ENCODE data around the gene MYO1H.
"Not testable (repeated sequence)": the region's sequence is repeated elsewhere in the genome, so short reads cannot be mapped to it uniquely, and the experiment has no call there.

Gene MYO1H

DNA sequence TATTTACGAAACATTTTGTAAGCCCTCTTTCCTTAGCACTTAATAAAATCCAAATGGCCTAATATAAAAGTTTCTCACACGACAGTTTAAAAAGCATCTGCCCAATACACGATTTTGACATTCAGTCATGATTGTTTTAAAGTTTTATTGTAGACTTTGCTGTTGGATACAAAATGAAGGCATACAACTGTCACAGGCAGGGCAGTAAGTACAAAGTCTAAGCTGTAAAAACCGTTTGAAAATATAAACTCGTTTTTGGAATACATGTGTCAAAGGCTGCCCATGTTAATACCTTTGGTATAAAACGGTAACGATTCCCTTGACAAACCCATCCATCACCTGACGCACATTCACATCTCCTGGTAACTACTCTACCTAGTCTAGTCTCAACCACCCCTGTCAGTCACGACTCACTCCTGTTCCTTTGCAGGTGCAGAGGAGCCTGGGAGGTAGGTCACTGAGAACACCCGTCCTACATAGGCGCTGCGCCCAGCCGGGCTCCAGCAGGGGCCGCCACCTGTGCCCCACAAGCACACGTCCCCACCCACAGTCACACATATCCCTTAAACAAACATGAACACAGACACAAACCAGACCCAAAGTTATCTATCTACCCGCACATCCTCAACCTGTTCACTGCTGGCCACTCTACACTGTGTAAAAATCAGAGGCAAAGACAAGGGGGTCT lies 102.3 kb downstream of the MYO1H start:
- no peak for DNase-seq

DNA sequence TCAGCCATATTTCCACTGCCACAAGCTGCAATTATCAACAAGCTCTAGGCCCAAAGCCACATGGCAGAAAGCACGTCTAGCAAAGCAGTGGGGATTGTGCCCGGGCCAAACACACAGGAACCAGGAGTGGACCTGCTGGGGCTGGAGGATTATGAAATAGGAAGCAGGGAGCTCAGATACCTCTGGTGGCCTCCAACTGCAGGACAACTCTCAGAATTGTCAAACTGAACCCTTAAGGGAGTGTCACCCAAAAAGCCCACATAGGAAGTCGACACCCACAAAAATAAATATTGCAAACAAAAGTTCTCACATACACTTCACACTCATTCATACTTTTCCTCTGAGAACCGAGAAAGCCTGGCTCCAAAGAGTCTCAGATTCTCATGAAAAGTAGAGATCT lies 103.3 kb downstream of the MYO1H start:
- DNase-seq, result no peak

DNA sequence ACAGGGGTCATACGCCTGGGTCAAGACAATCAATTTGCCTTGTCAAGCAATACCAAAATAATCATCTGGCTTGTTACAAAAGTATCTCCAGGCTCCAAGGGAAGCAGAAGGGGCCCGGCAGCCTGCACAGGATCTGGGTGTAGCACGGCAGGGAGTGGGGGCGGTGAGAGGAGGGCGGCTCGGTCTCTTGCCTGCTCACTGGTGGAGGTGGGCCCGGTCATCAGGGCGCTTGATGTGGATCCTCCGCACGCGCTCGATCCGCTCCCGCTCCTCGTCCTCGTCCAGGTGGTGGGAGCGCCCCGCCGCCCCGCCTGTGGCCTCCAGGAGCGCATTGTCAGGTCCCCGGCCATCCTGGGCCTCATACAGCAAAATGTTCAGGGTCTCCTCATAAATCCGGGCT lies 103.7 kb downstream of the MYO1H start:
- DNase-seq, result no peak

- DNase-seq, result no peak
Observed at GRCh38 chr12:109452489-109452888, 104.8 kb downstream of the MYO1H start.

- DNase-seq, result no peak
Observed at GRCh38 chr12:109455706-109456105, 108.0 kb downstream of the MYO1H start.

GRCh38 chr12:109458086-109458485 lies 110.4 kb downstream of the MYO1H start:
- no peak for DNase-seq

DNA sequence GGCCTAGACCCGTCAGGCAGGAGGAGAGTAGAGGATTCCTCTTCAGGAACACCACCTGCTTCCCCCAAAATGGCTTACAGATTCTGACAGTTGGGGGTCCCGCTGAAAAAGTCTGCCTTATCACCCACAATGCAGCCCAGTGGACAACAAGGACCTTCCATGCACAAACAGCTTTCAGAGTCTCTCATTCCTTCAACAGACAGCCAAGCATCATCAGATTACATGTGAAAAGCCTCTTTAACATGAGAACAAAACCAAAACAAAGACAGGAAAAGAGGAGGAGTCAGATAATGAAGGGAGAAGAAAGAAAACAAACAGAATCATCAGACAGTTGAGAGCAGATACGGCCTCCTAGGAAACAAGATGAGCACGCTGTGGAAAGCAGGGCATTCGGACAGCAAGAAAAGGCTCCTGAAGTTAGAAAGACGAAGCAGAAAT lies 111.1 kb downstream of the MYO1H start:
- no peak for DNase-seq

DNA sequence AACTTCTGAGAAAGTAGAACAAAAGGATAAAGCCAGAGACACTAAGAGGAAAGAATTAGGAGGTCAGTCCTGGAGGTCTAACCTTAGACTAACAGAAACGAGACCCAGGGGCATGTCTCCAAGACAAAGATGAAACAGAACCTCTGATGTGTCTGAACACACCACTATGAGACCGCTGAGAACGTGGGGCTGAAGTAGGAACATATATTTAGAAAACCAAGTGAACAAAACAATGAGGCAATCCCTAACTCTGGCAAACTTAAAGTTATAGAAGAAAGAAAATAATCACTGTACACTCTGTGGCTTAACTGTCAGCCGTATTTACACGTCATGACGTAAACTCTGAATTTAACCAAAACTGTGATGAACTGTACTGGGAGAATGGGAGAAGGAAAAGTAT lies 111.5 kb downstream of the MYO1H start:
- DNase-seq, result no peak

- no peak for DNase-seq
Observed at GRCh38 chr12:109460538-109460937, 112.8 kb downstream of the MYO1H start.

DNA sequence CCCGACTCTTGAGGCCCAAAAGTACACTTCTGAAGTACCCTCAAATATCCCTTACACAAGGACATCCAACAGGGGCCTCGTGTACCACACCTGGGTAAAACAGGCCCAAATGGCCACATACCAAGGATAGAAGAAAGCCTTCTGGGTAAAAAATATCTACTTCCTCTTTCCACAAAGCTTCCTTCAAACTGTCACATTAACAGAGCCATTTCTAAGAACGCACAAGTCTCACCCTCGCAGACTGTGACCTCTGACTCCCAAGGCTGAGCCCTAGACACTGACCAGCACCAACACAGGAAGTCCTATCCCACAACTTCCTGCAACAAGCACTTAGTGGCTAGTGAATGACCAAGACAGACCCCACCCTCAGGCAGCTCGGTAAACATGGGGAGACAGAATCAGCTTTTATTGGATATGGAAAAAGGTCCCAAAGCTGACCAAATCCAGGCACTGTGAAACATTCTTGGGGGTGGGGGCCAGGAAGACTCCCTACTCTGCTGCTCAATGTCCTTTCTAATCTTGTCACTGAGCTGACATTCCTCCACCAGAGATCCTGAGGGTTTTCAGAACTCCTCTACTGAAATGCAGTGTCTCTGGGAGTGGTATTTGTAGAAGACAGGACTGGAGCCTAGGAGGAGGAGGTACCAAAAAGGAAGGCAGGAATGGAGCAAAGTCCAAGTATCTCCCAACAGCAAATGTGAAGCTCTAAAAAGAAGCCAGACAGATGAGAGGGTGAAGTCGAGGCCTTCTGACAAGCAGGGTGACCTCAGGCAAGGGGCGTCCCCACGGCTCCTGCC lies 113.5 kb downstream of the MYO1H start:
- DNase-seq, result no peak

GRCh38 chr12:109461846-109462756 lies 114.4 kb downstream of the MYO1H start:
- no peak for DNase-seq

GRCh38 chr12:109462868-109463692 lies 115.4 kb downstream of the MYO1H start:
- no peak for DNase-seq

DNA sequence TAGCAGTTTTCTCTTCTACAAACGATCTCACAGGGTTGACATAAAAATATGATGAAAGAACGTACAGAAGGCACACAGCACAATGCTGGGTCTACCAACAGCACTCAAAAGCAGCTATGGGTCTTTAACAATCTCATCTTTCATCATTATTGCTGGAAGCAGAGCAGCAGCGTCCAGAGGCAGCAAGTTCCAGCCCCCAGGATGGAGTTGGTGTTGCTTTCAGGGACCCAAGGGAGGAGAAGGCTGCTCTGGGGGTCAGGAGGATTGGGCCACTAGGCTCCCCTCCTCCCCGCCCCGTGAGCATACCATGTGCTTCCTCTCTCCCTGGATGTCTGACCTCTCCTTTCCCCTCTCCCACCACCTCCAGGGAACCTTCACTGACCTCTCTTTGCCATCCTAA lies 116.1 kb downstream of the MYO1H start:
- no peak for DNase-seq

DNA sequence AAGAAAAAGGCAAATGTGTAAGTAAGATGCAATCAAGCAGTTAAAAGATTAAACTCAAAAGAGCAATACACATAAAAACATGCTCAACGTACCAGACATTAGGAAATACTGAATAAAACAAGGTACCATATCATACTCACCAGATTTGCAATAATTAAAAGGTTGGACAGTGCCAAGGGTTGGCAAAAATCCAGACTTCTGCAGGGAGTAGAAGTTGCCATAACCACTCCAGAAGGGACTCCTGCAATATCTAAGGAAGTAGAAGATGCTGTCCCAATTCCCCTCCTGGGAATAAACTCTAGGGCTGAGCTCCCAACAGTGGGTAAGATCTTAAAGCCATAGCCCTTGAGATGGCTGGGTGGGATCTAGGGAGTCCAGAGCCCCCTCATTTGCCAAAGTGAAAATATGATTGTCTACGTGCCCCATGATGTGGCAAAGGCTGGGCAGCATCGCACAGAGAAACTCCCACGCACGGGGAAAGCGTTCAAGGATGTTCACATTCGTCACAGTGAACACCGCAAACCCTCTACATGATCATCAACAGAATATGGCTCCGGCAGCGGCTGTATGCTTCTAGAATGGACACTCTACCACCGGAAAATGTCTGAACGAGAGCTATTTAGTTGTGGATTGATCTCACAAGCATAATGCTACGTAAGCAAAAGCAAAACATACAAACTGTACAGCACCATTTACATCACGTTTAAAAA lies 117.1 kb downstream of the MYO1H start:
- DNase-seq, result no peak

DNA sequence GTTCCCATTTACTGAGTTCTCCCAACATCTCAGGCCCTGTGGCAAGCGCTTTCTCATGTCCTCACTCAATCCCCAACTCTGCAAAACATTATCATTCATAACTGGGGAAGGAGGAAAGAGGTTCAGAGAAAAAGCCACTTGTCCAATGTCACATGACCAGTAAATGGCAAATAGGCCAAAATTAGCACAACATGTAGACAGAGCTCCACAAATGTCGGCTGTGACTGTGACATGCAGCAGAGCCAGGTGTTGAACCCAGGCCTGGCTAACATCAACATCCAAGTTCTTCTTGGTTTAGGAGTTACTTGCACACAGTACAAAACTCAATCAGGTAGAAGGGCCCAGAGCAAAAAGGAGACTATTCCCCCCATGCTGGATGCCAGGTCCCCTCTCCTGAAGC lies 118.6 kb downstream of the MYO1H start:
- no peak for DNase-seq

- DNase-seq, result no peak
Observed at GRCh38 chr12:109466821-109467220, 119.1 kb downstream of the MYO1H start.

DNA sequence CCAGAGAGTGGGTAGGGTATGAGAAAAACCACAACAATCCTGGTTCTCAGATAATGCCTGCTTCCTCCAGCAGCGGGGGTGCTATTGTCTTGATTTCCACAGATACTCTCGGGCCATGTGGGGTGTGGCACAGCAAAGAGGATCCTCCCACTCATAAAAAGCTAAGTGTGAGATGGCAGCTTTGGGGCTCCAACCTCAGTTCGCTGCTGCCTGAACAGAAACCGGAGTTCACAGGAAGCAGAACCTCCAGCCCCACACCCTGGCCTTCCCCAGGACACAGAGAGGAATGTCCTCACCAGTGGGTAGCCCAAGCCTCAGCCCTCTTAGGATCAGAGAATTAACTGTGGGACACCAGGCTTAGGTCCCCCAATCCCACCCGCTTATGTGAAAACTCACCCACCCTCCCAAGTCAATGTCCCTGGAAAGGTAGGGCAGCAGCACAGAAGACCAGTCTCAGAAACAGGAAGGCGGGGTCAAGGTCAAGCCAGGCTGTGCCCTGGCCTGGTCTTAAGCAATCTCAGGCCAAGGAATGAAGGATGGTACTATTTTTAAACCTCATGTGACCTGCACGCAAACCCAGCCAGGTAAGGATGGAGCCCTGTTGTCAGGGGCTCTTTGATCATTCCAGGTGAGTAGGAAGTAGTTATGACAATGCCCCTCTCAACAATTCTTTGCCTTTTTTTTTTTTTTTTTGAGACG lies 120.4 kb downstream of the MYO1H start:
- no peak for DNase-seq

GRCh38 chr12:109469517-109469916 lies 121.8 kb downstream of the MYO1H start:
- no peak for DNase-seq

GRCh38 chr12:109473006-109473405 lies 125.3 kb downstream of the MYO1H start:
- DNase-seq, result no peak

DNA sequence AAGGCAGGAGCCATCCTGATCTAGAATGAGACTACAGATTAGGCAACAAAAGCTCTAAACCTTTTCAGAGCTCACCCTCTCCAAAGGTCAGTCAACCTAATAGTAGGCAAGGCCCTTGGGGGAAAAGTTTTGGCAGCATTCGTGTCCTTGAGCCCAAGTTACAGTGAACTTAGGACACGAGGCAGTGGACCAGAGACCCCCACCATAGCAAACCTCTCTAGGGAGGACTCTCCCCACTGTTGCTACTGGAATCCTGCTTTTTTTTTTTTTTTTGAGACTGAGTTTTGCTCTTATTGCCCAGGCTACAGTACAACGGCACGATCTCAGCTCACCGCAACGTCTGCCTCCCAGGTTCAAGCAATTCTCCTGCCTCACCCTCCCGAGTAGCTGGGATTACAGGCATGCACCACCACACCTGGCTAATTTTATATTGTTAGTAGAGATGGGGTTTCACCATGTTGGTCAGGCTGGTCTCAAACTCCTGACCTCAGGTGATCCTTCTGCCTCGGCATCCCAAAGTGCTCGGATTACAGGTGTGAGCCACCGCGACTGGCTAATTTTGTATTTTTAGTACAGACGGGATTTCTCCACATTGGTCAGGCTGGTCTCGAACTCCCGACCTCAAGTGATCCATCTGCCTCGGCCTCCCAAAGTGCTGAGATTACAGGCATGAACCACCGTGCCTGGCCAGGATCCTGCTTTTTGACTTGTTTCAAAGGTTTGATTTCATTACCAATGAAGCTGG lies 126.0 kb downstream of the MYO1H start:
- DNase-seq, result not testable (repeated sequence)

Data from NCI-H1092 treated with DMSO at 0.1 percent for 48 hours (cell line).